HepG2 (cell line): ENCODE results near the gene NOC2L.

Source experiments
- BHLHE40 ChIP-seq: IDR thresholded peaks from 2 replicates; pipeline ENCODE4 v1.6.1; 2011; ENCODE audit warnings: low read length, improper control_type of control experiment
- CBX5 ChIP-seq: sonication (generic); formaldehyde crosslinking; IDR thresholded peaks from 2 replicates; pipeline ENCODE4 v1.4.0; 2020; ENCODE audit warnings: missing genetic modification reagents, borderline replicate concordance
- CC2D1A ChIP-seq: sonication (generic); formaldehyde crosslinking; IDR thresholded peaks from 2 replicates; pipeline ENCODE4 v1.8.1; 2023; ENCODE audit warnings: mild to moderate bottlenecking, missing genetic modification reagents
- CHD4 ChIP-seq: fragments of 200-600 bp; sonication (generic); IDR thresholded peaks from 2 replicates; pipeline ENCODE4 v1.7.0; 2017; ENCODE audit warnings: mild to moderate bottlenecking, low read length, borderline replicate concordance
- CTCF ChIP-seq: sonication (generic); formaldehyde crosslinking; IDR thresholded peaks from 2 replicates; pipeline ENCODE4 v1.5.0; 2020; ENCODE audit warnings: mild to moderate bottlenecking, missing genetic modification reagents, moderate library complexity
- POLR2G ChIP-seq: fragments of 200-400 bp; formaldehyde crosslinking; IDR thresholded peaks from 2 replicates; pipeline ENCODE4 v1.6.1; 2018; ENCODE audit warnings: mild to moderate bottlenecking, low read depth, low read length, moderate library complexity
- ZBTB37 ChIP-seq: sonication (generic); formaldehyde crosslinking; IDR thresholded peaks from 2 replicates; pipeline ENCODE4 v1.4.0; 2020; ENCODE audit warnings: mild to moderate bottlenecking, missing genetic modification reagents
- ZNF138 ChIP-seq: sonication (generic); formaldehyde crosslinking; IDR thresholded peaks from 2 replicates; pipeline ENCODE4 v1.5.0; 2020; ENCODE audit warnings: mild to moderate bottlenecking, low read depth, missing genetic modification reagents
- ZNF281 ChIP-seq: sonication (generic); formaldehyde crosslinking; IDR thresholded peaks from 2 replicates; pipeline ENCODE4 v1.4.0; 2020; ENCODE audit warnings: missing genetic modification reagents, borderline replicate concordance
- ZNF33A ChIP-seq: sonication (generic); formaldehyde crosslinking; IDR thresholded peaks from 2 replicates; pipeline ENCODE4 v1.5.1; 2020; ENCODE audit warnings: missing genetic modification reagents, mild to moderate bottlenecking, moderate library complexity, borderline replicate concordance
- ZNF33B ChIP-seq: sonication (generic); formaldehyde crosslinking; IDR thresholded peaks from 2 replicates; pipeline ENCODE4 v1.5.1; 2020; ENCODE audit warnings: mild to moderate bottlenecking, missing genetic modification reagents
- ZNF792 ChIP-seq: IDR thresholded peaks from 2 replicates; pipeline ENCODE4 v1.6.1; 2016
- ZNF878 ChIP-seq: sonication (generic); formaldehyde crosslinking; IDR thresholded peaks from 2 replicates; pipeline ENCODE4 v1.8.1; 2023; ENCODE audit warnings: mild to moderate bottlenecking, missing genetic modification reagents, moderate library complexity

GRCh38 chr1:971751-972506, 12.9 kb upstream of the NOC2L start:
- TF ChIP-seq ZNF33A (CRISPR knock-in tag) = no peak
- TF ChIP-seq CHD4 = no peak
- no peak for TF ChIP-seq ZNF281
- TF ChIP-seq CC2D1A (CRISPR knock-in tag) = no peak
- no peak for TF ChIP-seq ZNF878 (CRISPR knock-in tag)
- TF ChIP-seq ZBTB37 = no peak
- TF ChIP-seq BHLHE40 = no peak
- no peak for TF ChIP-seq CBX5
- no peak for TF ChIP-seq ZNF792 (CRISPR knock-in tag)
- TF ChIP-seq ZNF33B (CRISPR knock-in tag) = no peak
- TF ChIP-seq CTCF (CRISPR knock-in tag) = no peak
- TF ChIP-seq POLR2G = no peak
- TF ChIP-seq ZNF138 (CRISPR knock-in tag) = no peak
